SU-DHL-6 (cell line): ENCODE results near the gene ZNF112.

ENCODE experiments used
- CTCF ChIP-seq: fragments of 200-600 bp; sonication (generic); IDR thresholded peaks from one replicate; pipeline ENCODE4 v1.5.1; 2017; ENCODE audit warnings: antibody characterized with exemption, mild to moderate bottlenecking, low read length, moderate library complexity; ENCODE audit not compliant: insufficient read depth, poor library complexity, severe bottlenecking
- EZH2phosphoT487 ChIP-seq: fragments of 200-600 bp; sonication (generic), shearing (Covaris generic); conservative IDR thresholded peaks from 2 replicates; pipeline ENCODE4 v1.6.1; 2018; ENCODE audit warnings: mild to moderate bottlenecking, antibody characterized with exemption, low read length, moderate library complexity, mixed read lengths

GRCh38 chr19:44367024-44367423 lies 10.5 kb upstream of the ZNF112 start:
- no peak for TF ChIP-seq CTCF
- TF ChIP-seq EZH2phosphoT487, result no peak
